Kasumi-1 (cell line): Measurements from ENCODE around the gene DDX41.

Experiments
- DNase-seq, 2 experiments: peaks; one replicate each; lab custom pipeline; 2025; lab: John Stamatoyannopoulos, UW

DDX41 gene

DNA sequence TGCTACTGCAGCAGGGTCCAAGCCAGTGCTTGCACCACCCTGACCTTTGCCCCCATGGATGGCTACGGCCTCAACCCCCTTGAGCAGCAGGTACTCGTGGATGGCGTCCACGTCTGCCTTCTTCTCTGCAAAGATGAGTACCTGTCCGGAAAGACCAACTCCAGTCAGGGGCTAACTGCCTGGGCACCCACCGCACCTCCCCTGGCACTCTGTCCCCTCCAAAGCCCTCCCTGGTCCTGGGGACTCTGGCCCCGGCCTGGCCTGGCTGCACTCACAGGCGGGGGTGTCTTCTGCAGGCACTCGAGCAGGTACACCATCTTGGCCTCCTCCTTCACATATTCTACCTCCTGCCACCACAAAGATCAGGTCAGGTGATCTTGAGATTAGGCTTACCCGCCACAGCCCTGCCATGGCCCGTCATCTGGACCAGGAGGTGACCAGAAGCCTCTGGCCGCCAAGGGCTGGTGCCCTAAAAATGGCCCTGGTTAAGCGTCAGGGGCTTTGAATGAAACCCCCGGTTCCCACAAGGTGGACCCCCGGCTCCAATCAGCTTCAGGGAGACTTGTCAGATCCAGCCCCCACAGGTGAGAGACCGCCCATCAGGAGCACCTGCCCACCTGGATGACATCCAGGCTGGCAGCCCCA, 3.9 kb downstream of the DDX41 start:
- no peak for DNase-seq

DNA sequence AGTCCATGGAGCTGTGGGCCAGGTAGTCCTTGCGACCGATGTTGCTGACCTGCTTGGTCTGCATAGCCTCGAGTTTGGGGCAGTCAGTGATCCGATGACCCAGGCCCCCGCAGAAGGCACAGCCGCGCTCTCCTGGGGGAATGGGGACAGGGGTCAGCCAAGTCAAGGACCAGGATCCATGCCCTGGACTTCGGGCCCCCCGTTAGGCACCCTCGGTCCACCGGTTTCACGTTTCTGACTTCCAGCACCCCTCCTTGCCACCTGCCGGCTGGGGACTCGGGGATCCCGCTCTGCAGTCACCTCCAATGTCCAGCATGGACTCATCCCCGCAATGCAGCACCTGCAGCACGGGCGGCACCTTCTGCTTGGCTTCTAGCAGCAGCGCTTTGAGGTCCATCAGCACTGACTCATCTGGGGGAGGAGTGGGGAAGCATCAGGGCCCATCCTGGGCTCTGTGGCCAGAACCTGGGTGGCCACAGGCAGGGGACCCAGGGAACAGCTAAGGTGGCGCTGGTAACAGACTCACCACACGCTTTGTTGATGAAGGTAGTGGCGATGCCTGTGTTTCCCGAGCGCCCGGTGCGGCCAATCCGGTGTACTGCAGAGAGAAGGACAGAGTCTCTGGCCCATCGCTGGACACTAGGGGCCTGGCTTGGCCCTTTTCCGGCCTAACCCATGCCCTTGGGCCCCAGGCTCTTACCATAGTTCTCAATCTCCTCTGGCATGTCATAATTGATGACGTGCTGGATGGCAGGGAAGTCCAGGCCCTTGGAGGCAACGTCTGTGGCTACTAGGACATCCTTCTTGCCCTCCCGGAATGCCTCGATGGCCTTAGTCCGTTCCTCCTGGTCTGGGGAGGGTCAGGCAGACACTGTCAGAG, 4.7 kb downstream of the DDX41 start:
- DNase-seq, result no peak

DNA sequence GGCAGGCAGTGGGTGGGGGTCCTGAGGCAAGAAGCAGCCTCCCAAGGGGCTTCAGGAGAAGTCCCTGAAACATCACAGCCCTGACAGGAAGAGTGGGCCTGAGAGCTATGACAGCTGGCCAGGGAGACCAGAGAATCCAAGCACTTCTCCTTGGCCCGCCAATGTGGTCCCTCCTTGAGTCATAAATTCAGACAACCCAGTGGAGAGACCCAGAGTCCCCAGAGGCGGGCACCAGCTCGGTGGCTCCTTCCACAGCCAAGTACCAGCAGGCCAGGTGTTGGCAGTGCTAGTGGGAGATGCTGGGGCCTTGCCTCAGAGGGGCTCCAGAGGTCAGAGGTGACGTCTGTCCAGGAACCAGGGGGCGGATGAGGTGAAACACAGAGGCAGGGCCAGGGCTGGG, 5.6 kb downstream of the DDX41 start:
- no peak for DNase-seq

DNA sequence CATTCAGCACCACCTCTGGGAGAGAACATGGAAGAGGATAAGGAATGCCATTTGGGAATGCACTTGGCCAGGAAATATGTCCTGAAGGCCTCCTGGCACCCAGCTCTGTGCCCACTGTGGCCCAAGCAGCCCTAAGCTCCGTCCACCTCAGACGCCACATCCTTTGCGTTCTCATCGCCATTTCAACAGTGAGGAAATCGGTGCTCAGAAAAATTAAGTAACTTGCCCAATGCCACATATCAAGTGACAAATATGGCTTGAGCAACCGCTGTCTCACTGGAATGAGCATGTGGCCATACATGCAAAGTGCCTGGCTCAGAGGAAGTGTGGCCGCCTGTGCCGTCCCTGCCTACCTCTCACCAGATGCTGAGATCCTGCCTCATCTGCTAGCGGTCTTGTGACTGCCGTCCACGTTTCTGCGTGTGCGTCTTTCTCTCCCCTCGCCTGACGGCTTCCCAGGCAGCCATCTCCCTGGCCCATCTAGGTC, 6.2 kb downstream of the DDX41 start:
- peak; percentile 71 to 85 for DNase-seq

DNA sequence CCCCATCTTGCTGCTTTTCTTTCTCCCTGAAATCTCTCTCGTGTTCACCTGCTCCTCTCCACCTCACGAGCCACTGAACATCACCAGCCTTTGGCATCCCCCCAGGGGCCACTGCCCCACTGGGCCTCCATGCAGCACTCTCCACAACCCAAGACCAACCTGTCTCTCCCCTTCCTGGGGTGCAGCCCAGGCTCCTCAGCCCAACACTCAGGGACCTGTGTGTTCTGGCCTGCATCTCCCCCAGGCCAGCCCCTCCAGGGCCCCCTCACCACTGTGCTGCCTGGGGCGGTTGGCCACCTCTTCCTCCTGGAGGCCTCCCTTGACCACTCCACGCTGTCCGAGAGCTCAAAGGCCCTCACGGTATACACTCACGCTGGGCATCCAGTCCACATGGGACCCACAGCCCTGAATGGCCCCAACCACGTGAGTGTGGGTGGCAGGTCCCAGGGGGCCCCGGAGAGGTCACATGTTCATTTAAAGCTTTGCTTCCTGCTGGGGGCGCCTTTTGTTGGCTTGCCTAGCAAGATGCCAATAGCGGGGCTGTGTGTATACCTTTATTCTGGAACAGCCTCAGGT, 6.7 kb downstream of the DDX41 start:
- peak in 1 of 2 experiments; percentile 47 for DNase-seq

DNA sequence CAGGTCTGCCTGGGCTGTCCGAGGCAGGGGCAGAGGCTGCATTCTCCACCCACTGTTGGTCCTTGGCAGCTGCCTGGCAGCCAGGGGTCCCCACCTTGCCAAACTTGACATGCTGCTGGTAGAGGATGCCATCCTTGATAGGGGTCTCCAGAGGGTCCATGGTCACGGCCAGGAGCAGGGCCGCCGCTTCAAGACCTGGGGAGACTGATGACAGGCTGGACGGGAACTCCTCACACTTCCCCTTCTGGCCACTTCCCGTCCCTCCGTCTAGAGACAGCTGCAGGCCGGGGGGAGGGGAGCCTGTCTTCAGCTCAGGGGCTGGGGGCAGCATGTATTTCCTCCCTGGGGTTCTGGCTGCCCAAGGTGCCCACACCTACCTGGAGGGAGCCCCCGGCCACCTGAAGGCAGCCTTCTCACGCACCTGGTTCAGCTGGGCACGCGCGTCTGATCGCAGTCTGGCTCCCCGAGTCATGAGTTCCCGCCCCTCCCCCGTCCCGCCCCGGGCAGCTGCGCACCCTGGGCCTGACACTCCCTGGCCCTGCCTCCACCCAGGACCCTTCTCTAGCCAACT, 7.3 kb downstream of the DDX41 start, which contains the start of gene DOK3:
Gene DOK3, minus strand, starts transcription at position 446 of the 571 bp plus-strand sequence. Its CDS starts 286 bp downstream, at position 160.
- peak; percentile 34 to 49 for DNase-seq

DNA sequence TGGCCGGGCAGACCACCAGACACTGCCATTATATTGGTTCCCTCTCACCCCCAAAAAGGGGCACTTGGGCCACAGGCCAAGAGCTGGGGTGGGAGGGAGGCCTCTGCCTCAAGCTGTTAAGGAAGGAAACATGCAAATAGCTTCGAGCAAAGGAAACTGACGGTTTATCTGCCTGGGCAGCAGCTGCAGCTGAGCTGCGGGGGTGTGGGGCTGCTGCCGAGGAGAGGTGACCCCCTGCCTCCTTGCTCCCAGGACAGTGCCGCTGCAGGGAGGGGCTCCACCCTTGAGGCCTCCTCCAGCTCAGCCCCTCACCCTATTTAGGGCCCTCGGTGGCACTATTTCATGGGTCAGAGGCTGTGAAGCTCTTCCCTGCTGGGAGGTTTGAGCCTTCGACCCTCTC, 7.9 kb downstream of the DDX41 start:
- DNase-seq, result peak; percentile 68 to 83

DNA sequence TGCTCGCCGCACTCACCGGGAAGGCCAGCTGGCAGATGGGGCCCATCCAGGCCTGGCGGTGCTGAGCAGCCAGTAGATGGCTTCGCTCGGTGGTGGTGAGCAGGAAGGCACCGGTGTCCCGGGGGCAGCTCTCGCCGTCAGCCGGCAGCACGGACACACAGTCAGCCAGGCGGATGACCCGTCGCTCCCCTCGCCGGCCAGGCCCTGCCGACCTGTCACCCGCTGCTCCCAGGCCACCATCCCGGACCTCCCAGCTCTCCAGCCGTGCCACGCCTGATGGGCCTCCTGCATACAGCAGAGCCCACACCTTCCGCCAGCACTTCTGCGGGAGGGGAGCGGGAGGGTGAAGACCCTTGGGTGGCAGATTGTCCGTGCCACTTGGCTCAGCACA, 8.5 kb downstream of the DDX41 start:
- DNase-seq, result no peak

DNA sequence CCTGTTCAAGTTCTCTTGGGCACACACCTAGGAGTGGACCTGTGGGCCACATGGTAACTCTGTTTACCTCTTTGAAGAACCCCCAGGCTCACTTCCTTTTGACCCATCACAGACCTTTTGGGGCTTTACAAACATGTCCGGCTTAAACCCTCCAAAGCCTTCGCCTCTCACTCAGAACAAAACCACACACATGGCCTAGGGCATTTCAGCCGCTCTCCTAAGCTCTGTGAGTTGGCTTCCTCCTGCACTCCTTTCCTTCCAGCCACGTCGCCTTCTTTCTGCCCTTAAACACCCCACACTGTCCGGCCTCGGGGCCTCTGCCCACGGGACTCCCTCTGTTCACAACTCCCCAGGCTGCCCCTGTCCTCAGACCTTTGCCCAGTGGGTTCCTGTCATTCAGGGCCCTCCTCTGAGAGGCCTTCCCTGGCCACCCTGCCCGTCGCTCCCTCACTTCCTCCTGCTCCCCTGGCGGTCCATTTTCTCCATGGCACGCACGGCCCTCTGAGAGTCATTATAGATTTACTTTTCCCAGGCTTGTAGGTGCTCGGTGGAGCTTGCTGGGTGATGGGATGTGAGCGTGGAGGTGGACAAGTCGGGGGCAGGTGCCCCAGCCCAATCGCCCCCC, 9.1 kb downstream of the DDX41 start:
- DNase-seq, result peak; percentile 50 to 62

DNA sequence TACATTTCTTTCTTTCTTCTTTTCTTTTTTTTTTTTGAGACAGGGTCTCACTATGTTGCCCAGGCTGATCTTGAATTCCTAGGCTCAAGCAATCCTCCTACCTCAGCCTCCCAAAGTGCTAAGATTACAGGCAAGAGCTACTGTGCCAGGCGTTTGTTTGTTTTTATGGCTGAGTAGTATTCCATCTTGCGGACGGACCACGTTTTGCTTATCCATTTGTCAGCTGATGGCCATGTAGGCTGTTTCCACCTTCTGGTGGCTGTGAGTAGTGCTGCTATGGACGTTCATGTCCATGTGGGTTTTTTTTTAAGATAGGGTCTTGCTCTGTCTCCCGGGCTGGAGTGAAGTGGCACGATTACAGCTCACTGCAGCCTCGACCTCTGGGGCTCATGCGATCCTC, 9.6 kb downstream of the DDX41 start:
- DNase-seq, result peak in 1 of 2 experiments; percentile 47

DNA sequence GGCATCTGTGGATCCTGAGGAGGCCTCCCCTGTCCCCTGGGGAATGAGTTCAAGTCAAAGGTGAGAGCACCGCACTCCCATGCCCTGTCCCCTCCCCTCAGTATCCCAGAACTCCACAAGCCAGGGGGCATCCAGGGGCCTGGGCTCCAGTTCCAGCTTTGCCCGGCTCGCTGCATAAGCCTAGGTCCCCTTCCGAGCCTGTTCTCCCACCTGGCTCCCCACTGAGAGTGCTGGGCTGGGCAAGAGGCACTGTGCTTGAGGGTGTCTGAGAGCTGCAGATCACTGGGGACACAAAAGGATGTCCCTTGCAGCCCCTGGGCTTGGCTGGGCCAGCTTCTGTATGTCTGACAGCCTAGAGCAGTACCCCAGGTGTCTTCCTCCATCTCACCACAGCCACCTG, 11.7 kb downstream of the DDX41 start:
- no peak for DNase-seq

DNA sequence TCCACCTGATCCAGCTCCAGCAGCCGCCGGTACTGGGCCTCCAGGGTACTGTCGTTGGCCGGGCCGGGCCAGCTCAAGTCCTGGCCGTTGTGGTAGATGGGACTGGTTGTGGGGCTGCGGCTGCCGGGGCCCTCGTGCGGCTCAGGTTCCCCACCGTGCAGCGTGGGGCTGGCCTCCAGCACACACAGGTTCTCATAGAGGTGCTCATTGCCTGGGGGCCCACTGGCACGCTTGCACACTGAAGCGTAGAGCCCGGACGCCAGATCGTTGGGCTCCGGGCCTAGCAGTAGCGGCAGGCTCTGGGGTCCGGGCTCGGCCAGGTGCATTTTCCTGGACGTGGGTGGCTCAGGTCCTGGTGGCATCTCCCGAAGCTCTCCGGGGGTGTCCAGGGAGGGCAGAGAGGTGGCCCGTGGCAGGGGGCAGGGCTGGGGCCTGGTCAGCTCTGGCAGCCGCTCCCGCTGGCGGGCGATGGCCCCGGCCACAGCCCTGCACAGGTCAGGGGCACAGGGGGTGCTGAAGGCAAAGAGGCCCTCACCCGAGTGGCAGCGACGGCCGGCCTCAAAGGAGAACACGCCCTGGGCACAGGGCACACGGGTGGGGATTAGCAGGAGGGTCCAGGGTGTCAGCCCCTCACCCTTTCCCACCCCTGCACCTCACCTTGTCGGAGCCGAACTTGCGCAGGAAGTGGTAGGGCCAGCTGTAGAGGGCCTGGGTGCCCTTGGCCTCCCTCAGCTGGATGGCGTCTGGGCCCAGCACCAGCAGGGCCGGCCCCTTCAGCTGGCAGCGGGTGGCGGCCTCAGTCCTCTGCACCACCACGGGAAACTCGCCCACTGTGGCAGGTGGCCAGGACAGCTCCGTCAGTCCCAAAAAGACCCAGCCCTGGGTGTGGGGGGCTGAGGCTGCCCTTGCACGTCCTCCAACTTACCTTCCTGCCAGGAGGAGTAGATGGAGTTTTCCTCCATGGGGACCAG, 12.4 kb downstream of the DDX41 start:
- no peak for DNase-seq

DNA sequence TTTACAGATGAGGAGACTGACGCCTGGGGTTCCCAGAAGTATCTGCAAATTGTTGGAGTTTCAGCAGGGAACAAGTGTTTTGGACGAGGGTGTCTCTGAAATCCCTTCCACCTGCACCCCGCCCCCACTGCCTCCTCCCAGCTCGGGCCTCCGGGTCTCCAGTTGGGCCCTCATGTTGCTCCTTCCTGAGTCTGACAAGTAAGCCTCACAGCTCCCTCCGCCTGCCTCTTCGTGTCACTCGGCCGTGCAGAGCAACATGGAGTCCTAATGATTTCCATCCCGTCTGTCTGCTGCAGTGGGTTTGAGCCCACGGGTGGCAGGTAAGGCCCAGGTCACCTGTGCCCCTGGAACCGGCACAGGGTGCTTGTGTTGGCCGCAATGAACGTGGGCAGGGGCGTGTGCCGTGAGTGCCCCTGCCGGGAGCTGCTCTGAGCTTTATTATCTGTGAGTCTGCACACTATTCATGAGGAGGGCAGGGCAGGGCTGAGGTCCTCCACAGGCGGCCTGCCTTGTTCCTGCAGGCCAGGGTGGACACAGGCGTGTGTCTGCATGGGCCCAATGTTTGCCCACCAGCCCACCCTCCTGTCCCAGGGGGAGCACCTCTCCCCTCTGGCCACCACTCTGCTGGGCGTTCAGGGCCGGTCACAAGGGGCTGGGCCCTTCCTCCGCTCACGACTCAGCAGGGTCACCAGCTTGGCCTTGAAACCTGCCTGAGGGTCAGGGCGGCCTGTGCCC, 13.2 kb downstream of the DDX41 start:
- DNase-seq, result no peak

DNA sequence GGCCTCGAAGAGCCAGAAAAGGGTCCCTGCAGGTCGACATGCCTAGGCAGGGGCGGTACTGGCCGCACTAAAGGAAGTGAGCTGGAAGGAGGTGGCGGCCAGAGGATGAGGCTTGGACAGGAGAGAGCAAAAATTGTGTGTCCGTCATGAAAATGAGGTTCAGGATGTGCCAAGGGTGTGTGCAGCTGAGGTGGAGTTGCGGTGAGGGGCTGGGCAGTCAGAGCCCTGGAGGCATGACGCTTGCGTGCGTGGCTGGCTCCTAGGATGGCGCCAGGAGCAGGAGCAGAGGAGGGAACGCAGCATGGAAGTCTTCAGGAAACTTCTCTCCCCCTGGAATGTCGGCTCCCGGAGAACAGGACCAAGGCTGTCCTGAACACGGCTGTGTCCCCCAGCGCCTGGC, 13.9 kb downstream of the DDX41 start:
- DNase-seq, result no peak

DNA sequence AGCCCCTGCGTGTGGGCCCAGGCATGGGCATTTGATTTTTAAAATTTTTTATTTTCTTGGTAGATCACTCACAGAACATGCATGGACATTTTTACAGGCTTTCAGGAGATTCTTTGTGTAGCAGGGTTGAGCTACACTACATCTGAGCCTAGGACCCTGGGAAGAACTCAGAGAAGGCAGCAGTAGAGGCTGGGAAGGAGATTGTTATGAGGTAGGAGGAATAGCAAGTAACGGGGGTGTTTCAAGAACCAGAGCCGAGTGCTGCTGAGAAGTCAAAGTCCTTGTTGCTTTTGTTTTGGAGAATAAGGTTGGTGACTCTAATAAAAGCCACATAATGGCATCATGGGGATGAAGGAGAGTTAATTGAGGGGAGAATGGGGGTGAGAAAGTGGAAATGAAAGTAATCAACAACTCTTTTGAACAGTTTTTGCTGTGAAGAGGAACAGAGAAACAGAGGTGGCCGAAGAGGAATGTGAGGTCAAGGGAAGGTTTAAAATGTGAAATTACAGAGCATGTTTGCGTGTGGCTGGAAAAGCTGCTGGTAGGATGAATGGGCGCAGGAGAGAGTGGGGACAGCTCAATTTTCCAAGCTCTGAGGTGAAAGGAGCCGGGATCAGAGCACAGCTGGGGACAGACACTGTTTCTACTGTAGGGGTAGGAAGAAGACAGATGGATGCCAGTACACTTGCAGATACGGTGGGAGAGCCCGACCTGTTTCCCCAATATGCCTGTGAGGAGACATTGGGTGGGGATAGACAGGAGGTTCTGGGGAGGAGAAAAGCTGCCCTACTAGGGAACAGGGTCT, 14.7 kb downstream of the DDX41 start:
- no peak for DNase-seq

DNA sequence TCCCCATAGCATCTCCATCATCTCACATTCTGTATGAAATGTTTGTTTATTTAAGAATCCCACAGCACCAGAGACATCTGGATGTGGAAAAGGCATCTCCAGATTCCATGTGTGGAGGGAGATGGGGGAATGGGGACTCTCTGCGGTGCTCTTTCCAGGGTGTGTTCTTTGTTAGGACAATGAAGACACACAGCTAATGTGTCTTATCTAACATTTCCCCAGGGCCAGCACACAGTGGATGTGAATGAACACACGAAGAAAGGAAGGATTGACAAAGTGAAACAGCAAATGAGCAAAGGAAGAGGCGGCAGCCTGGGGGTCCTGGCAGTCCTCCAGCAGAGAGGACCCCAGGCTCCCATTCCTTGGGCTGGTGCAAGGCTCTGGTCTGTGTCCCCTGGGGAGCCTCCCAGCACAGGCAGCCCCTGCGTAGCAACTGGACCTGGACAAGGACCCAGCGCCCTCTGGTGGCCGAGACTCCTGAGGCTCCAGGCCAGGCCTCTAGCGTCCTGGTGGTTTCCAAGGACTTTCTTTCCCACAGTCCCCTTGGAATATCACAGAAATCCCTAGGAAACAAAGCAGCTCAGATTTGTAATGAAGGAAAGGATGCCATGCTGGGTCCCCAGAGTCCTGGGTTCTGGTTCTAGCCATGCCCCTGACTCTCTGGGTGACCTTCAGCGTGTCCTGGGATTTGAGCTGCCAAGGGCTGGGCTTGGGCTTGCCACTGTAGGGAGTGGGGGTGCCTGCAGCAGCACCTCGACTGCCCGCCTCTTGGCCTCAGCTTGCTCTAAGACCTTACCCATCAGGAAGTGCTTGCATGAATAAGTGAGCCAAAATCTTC, 15.9 kb downstream of the DDX41 start:
- DNase-seq, result peak; percentile 58 to 71

DNA sequence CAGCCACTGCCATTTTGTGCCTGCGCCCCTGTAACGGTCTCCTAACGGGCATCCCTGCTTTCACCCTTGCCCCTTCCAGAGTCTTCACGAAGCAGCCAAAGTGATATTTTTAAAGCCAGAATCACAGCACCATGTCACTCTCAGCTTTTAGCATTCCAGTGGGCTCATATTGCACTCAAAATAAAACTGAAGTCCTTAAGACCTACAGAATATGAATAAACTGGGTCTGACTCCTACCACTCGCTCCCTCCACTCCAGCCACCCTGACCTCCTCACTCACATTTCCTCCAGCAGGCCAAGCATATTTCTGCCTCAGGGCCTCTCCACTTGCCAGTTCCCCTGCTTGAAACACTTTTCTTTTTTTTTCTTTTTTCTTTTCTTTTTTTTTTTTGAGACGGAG, 16.9 kb downstream of the DDX41 start:
- DNase-seq, result no peak
